ENCODE data around the gene CD248.

GRCh38 chr11:66314186-66314501, 2.7 kb downstream of the CD248 start:
- TF ChIP-seq EZH2 (IDR thresholded peaks at IDR 0.05; ENCODE audit: borderline replicate concordance, low read length): no peak
- no peak for TF ChIP-seq CTCF (conservative IDR thresholded peaks at IDR 0.05 in 1 of 2, IDR thresholded peaks at IDR 0.05 in 1 of 2; ENCODE audit: extremely low read depth in 1 of 2, insufficient read depth in 1 of 2, low read depth in 1 of 2, low read length in 2 of 2)
